ENCODE data around the gene TTLL9.

GRCh38 chr20:31846793-31847138 is 23.7 kb upstream of the TTLL9 start:
- TF ChIP-seq EZH2 (IDR thresholded peaks at IDR 0.05; ENCODE audit: borderline replicate concordance, insufficient read depth, low read depth, low read length, poor library complexity, severe bottlenecking) (no peak), CTCF (IDR thresholded peaks at IDR 0.05) (peak; percentile 56)

All from B cell (primary cell).